ENCODE data around the gene VWCE. TPM values are rescaled to one million over a fixed set of nuclear protein-coding genes. Genes with fewer than 3 reads are reported as not detected.

Gene VWCE
- total and polyA plus RNA-seq, 7 donors: 0.23 to 1.4 (median 0.84) TPM

- TF ChIP-seq, protein P1, sequence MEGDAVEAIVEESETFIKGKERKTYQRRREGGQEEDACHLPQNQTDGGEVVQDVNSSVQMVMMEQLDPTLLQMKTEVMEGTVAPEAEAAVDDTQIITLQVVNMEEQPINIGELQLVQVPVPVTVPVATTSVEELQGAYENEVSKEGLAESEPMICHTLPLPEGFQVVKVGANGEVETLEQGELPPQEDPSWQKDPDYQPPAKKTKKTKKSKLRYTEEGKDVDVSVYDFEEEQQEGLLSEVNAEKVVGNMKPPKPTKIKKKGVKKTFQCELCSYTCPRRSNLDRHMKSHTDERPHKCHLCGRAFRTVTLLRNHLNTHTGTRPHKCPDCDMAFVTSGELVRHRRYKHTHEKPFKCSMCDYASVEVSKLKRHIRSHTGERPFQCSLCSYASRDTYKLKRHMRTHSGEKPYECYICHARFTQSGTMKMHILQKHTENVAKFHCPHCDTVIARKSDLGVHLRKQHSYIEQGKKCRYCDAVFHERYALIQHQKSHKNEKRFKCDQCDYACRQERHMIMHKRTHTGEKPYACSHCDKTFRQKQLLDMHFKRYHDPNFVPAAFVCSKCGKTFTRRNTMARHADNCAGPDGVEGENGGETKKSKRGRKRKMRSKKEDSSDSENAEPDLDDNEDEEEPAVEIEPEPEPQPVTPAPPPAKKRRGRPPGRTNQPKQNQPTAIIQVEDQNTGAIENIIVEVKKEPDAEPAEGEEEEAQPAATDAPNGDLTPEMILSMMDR (IDR thresholded peaks at IDR 0.05): no peak
- Histone ChIP-seq H3K4me3 (no peak overlapping the region), H3K9me3 (no peaks in the 10 kb centered on the region), H3K36me3 (ENCODE audit: insufficient read depth in 1 of 2, low read depth in 1 of 2) (peaks cover 46 to 100% of the 10 kb centered on the region in 2 donors), H3K4me1 (no peaks in the 10 kb centered on the region), H3K27ac (no peak overlapping the region), H3K27me3 (ENCODE audit: insufficient read depth in 3 of 3, low read length in 2 of 3) (no peaks in the 10 kb centered on the region)
- ATAC-seq (no peak), DNase-seq (no peak)
- WGBS, 3 donors: 85 to 92% (median 85%) methylated on average over 1 of the region's 1 CpG
- intact Hi-C loops (cut with DNase I): no loop called here
Observed at GRCh38 chr11:61306221-61306620, 11.1 kb upstream of the VWCE start.

DNA sequence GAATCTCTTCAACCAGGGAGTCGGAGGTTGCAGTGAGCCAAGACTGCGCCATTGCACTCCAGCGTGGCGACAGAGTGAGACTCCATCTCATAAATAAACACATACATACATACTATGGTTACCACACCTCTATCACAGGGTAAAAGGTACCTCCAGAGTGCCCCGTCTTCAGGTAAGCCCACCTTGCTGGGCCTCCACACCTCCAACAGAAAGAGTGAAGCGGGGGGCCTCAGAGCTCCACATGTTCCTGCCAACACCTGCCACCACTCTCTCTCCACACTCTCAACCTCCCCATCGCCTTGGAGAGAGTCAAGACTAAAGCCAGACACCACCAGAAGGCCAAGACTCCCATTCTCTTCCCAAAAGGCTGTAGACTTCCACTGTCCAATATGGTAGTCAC lies 10.3 kb upstream of the VWCE start:
- WGBS, 3 donors: 96 to 99% (median 97%) methylated on average over 7 of the region's 7 CpGs
- DNase-seq: no peak
- intact Hi-C loops (cut with DNase I): no loop called here
- ATAC-seq: no peak
- peaks cover 50 to 100% of the 10 kb centered on the region in 2 donors for H3K36me3 ChIP-seq (ENCODE audit: insufficient read depth in 1 of 2, low read depth in 1 of 2)
- H3K4me3 ChIP-seq: no peak overlapping the region
- no peaks in the 10 kb centered on the region for H3K9me3 ChIP-seq
- H3K27ac ChIP-seq: no peak overlapping the region
- H3K4me1 ChIP-seq: no peaks in the 10 kb centered on the region
- TF ChIP-seq, protein P1 (IDR thresholded peaks at IDR 0.05): no peak
- H3K27me3 ChIP-seq (ENCODE audit: insufficient read depth in 3 of 3, low read length in 2 of 3): no peaks in the 10 kb centered on the region

GRCh38 chr11:61303725-61304124 lies 8.6 kb upstream of the VWCE start:
- H3K4me3 ChIP-seq: no peak overlapping the region
- DNase-seq (no peak), ATAC-seq (no peak)
- intact Hi-C loops (cut with DNase I): no loop called here
- H3K9me3 ChIP-seq: no peaks in the 10 kb centered on the region
- H3K27me3 ChIP-seq (ENCODE audit: insufficient read depth in 3 of 3, low read length in 2 of 3): no peaks in the 10 kb centered on the region
- H3K36me3 ChIP-seq (ENCODE audit: insufficient read depth in 1 of 2, low read depth in 1 of 2): peaks cover 52 to 100% of the 10 kb centered on the region in 2 donors
- WGBS, 3 donors: 95 to 97% (median 95%) methylated on average over 9 of the region's 9 CpGs
- H3K27ac ChIP-seq: no peak overlapping the region
- H3K4me1 ChIP-seq: no peaks in the 10 kb centered on the region
- TF ChIP-seq, protein P1 (IDR thresholded peaks at IDR 0.05): no peak

DNA sequence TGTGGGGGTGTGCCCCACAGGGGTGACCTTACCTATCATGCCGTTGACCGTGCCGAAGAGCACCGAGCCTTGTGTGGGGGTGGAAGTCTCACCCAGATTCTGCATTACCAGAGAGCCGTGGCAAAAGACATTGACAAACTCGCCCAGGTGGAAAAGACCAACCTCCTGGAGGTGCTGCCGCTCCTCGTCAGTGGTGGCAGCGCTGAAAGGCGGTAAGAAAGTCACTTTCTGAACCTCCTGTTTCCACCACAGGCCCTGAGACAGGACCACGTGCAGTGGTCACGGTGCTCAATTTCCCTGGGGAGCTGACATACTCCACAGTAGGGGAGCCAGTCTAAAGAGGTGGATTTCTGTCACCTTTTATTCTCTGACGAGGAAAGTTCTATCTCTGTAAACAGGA lies 7.4 kb upstream of the VWCE start:
- Histone ChIP-seq H3K4me3 (no peak overlapping the region), H3K4me1 (no peaks in the 10 kb centered on the region), H3K27ac (no peak overlapping the region), H3K27me3 (ENCODE audit: insufficient read depth in 3 of 3, low read length in 2 of 3) (no peaks in the 10 kb centered on the region), H3K36me3 (ENCODE audit: insufficient read depth in 1 of 2, low read depth in 1 of 2) (peaks cover 56 to 98% of the 10 kb centered on the region in 2 donors), H3K9me3 (no peaks in the 10 kb centered on the region)
- TF ChIP-seq, protein P1 (IDR thresholded peaks at IDR 0.05): no peak
- ATAC-seq (no peak), DNase-seq (no peak)
- intact Hi-C loops (cut with DNase I): no loop called here
- 85 to 87% (median 86%) methylated on average over 13 of the region's 13 CpGs for WGBS, 3 donors

DNA sequence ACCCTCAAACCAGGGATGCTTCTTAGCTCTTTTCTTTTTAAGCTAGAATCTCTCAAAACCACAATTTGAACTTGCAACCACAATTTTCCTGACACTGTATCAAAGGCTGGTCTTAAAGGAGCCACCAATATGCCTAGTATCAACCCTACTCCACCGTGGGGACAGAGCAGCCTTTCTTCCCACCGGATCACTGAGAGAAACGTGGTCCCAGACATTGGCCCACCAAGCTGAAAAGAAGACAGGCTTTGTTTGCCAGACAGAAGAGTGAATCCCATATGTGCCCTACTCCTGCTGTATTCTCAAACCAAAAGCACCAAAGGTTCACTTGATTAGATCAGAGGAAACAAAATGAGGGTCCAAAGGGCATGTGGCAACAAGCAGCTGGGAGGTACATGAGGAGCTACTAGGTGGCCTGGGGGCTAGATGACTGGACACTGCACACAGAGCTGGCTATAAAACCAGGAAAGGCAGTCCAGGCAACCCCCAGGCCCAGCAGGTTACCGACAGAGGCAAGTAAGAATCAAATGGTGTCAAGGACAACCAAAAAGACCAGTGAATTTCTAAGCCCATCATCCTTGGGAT lies 3.6 kb upstream of the VWCE start:
- ATAC-seq (no peak), DNase-seq (no peak)
- no peaks in the 10 kb centered on the region for H3K9me3 ChIP-seq
- intact Hi-C loops (cut with DNase I): no loop called here
- TF ChIP-seq, protein P1 (IDR thresholded peaks at IDR 0.05): no peak
- H3K27ac ChIP-seq: no peak overlapping the region
- H3K27me3 ChIP-seq (ENCODE audit: insufficient read depth in 3 of 3, low read length in 2 of 3): peaks cover 0 to 19% (median 0%) of the 10 kb centered on the region in 3 donors
- no peak overlapping the region for H3K4me3 ChIP-seq
- H3K36me3 ChIP-seq (ENCODE audit: insufficient read depth in 1 of 2, low read depth in 1 of 2): peaks cover 37 to 71% of the 10 kb centered on the region in 2 donors
- H3K4me1 ChIP-seq: peaks cover 16% of the 10 kb centered on the region
- 87 to 90% (median 87%) methylated on average over 4 of the region's 4 CpGs for WGBS, 3 donors

All from psoas muscle (tissue), 8 donors.